Tibial nerve (tissue), 4 donors: ENCODE measurements around the gene ALDH7A1.

ENCODE experiments used
- EP300 ChIP-seq, 2 donors: sonication (generic); formaldehyde crosslinking; IDR thresholded peaks; one replicate each; pipeline ENCODE4 v1.6.1; 2017; ENCODE audit warnings: antibody characterized with exemption in 2 of 2, mild to moderate bottlenecking in 1 of 2
- POLR2A ChIP-seq, 2 donors: fragments of 450-650 bp; IDR thresholded peaks; one replicate each; pipeline ENCODE4 v1.6.1; 2017; ENCODE audit warnings: antibody characterized with exemption in 2 of 2, mild to moderate bottlenecking in 2 of 2, moderate library complexity in 2 of 2
- TF ChIP-seq, protein P1 (sequence below), 5 experiments: fragments of 200-600 bp in 3 of 5; fragments of 450-650 bp in 2 of 5; sonication (generic) in 3 of 5; IDR thresholded peaks; one replicate each; pipeline ENCODE4 v1.5.1; 2016 to 2019; ENCODE audit warnings: antibody characterized with exemption in 5 of 5, mild to moderate bottlenecking in 3 of 5, moderate library complexity in 2 of 5

DNA sequence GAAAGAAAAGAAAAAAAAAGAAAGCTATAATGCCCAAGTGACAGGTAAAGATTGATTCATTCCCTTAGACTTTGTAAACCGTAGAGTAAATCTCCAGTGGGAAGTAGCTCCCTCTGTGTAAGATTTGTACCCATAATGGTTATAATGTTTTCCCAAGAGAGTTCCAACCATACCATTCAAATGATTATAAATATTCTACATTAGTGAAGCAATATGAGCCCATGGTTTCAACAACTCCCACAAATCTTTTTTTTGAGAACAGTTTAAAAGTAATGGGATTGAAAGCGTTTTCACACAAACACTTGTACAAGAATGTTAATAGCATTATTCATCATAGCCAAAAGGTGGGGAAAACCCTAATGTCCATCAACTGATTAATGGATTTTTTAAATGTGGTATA is 113.8 kb downstream of the ALDH7A1 start:
- TF ChIP-seq, protein P1, sequence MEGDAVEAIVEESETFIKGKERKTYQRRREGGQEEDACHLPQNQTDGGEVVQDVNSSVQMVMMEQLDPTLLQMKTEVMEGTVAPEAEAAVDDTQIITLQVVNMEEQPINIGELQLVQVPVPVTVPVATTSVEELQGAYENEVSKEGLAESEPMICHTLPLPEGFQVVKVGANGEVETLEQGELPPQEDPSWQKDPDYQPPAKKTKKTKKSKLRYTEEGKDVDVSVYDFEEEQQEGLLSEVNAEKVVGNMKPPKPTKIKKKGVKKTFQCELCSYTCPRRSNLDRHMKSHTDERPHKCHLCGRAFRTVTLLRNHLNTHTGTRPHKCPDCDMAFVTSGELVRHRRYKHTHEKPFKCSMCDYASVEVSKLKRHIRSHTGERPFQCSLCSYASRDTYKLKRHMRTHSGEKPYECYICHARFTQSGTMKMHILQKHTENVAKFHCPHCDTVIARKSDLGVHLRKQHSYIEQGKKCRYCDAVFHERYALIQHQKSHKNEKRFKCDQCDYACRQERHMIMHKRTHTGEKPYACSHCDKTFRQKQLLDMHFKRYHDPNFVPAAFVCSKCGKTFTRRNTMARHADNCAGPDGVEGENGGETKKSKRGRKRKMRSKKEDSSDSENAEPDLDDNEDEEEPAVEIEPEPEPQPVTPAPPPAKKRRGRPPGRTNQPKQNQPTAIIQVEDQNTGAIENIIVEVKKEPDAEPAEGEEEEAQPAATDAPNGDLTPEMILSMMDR (IDR thresholded peaks at IDR 0.05), result no peak
- TF ChIP-seq POLR2A (IDR thresholded peaks at IDR 0.05) (no peak), EP300 (IDR thresholded peaks at IDR 0.05) (no peak)
